Fibroblast of mammary gland (primary cell): ENCODE results near the gene LUC7L2.
"Not testable (repeated sequence)": the region's sequence is repeated elsewhere in the genome, so short reads cannot be mapped to it uniquely, and the experiment has no call there.

Experiments used
- DNase-seq: peaks from one replicate; pipeline ENCODE4 v3.0.0-alpha.2; 2010; ENCODE audit warnings: low read depth
- H3K4me3 ChIP-seq: 2 replicates; pipeline ENCODE4 v1.5.1; 2011; ENCODE audit warnings: low read depth, mild to moderate bottlenecking, low read length, moderate library complexity; ENCODE audit not compliant: control insufficient read depth
- CTCF ChIP-seq: conservative IDR thresholded peaks from 2 replicates; pipeline ENCODE4 v1.5.1; 2011; ENCODE audit warnings: low read depth, low read length, inconsistent platforms; ENCODE audit not compliant: control insufficient read depth, insufficient read depth

LUC7L2 gene, protein sequence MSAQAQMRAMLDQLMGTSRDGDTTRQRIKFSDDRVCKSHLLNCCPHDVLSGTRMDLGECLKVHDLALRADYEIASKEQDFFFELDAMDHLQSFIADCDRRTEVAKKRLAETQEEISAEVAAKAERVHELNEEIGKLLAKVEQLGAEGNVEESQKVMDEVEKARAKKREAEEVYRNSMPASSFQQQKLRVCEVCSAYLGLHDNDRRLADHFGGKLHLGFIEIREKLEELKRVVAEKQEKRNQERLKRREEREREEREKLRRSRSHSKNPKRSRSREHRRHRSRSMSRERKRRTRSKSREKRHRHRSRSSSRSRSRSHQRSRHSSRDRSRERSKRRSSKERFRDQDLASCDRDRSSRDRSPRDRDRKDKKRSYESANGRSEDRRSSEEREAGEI

DNA sequence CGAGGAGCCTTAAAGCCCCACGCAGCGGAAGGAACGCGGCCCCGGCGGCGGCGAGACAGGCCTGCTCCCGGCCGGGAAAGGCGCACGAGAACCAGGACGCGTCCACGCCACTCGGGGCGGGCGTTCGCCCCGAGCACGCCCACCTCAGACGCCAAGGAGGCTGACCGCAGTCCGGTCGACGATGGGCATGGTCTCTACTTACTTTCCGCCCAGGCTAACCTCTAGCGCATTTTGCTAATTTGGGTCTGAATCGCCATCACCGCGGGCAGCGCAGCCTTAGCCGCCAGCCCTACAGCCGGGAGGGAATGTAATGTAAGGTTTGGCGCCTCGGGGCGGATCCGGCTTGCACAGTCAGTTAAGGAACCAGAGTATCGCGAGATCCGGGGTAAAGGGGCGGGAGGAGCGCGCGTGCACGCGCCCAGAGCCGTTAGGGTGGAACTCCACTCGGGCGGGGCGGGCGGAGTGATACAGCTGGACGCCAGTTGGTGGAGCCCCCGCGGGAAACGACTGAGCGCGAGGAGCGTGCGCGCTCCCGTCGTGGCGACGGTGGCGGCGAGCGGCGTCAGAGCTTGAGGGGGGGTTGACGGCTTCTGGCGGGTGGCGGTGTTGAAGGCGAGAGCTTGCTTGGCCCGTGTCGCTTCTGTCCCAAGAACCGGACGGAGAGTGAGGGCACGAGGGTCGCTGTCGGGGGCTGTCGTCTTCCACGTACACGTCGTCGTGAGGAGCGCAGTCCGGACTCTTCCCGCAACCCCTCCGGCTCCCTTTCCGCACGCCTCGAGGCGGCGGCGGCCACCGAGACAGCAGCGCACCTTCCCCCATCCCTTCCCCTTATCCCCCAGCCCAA lies at the start of gene LUC7L2:
TSS of gene LUC7L2 (plus strand) at position 529 of the 844 bp plus-strand sequence. CDS start 368 bp downstream, outside the sequence.
- peak; percentile 98 for DNase-seq
- peak within 1 kb of the TSS; percentile 78 for H3K4me3 ChIP-seq
- no peak for TF ChIP-seq CTCF

GRCh38 chr7:139317939-139318505 lies 41.7 kb upstream of the LUC7L2 start:
- no peak for DNase-seq
- TF ChIP-seq CTCF, result no peak
- no peak overlapping the region for H3K4me3 ChIP-seq

- peak; percentile 55 for DNase-seq
- peak; percentile 55 for TF ChIP-seq CTCF
- no peak overlapping the region for H3K4me3 ChIP-seq
Observed at GRCh38 chr7:139321071-139321745, 38.5 kb upstream of the LUC7L2 start.

DNA sequence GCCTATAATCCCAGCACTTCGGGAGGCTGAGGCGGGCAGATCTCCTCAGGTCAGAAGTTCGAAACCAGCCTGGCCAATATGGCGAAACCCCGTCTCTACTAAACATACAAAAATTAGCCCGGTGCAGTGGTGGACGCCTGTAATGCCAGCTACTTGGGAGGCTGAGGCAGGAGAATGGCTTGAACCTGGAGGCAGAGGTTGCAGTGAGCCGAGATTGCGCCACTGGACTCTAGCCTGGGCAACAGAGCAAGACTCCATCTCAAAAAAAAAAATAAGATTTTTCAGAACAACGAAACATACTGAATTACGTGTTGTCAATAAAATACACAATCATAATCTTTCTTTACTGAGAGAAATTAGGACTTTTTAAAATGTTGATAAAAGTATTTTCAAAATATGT lies 35.0 kb upstream of the LUC7L2 start:
- not testable (repeated sequence) for DNase-seq, H3K4me3 ChIP-seq

DNA sequence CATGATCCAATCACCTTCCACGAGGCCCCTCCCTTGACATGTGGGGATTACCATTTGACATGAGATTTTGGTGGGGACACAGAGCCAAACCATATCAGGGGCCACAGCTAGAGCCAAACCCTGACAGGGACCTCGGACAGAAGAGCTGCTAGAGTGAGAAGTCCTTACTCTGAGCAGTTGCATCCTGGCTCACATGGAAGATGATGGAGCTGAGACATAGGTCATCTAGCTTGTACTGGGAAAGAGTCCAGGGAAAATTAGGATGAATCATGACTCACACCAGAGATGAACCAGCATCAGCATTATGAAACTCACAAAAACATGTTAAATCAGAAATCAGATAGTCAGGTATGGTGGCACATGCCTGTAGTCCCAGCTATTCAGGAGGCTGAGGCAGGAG lies 31.3 kb upstream of the LUC7L2 start:
- TF ChIP-seq CTCF, result no peak
- no peak overlapping the region for H3K4me3 ChIP-seq
- DNase-seq, result peak; percentile 95

GRCh38 chr7:139329119-139329518 lies 30.6 kb upstream of the LUC7L2 start:
- TF ChIP-seq CTCF, result no peak
- DNase-seq, result peak; percentile 9
- H3K4me3 ChIP-seq, result no peak overlapping the region
